GM12801 (cell line): ENCODE data around the gene VAT1.

Experiments
- TF ChIP-seq, protein P1 (sequence below): IDR thresholded peaks from one replicate; pipeline ENCODE4 v1.5.1; 2011; ENCODE audit warnings: control low read depth; ENCODE audit not compliant: insufficient read length; ENCODE audit errors: extremely low read depth

VAT1 gene

DNA sequence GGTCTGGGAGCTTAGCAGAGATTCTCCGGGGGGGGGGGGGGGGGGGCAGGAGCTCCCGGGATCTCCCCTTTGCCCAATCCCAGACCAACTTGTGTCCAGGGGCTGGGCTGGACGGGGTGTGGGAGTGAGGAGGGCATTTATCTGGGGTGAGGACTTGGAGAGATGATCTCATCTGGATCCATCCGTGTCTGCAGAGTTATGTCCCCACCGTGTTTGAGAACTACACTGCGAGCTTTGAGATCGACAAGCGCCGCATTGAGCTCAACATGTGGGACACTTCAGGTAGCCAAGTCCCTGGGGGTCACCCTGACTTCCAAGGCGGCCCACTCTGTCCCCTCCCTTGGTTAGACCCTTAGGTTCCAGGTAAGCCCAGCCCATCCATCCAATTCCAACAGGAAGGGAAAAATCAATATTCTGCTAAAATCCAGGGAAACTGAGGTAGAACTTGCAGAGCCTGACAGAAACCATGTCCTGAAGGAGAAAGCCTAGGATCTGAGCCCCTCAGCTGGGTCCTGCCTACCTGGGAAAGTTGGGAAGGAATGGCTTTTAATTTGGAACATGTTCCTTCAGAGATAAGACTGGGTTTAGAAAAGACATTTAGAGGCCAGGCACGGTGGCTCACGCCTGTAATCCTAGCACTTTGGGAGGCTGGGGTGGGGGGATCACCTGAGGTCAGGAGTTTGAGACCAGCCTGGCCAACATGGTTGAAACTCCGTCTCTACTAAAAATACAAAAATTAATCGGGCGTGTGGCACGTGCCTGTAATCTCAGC lies 3.8 kb upstream of the VAT1 start:
- TF ChIP-seq, protein P1, sequence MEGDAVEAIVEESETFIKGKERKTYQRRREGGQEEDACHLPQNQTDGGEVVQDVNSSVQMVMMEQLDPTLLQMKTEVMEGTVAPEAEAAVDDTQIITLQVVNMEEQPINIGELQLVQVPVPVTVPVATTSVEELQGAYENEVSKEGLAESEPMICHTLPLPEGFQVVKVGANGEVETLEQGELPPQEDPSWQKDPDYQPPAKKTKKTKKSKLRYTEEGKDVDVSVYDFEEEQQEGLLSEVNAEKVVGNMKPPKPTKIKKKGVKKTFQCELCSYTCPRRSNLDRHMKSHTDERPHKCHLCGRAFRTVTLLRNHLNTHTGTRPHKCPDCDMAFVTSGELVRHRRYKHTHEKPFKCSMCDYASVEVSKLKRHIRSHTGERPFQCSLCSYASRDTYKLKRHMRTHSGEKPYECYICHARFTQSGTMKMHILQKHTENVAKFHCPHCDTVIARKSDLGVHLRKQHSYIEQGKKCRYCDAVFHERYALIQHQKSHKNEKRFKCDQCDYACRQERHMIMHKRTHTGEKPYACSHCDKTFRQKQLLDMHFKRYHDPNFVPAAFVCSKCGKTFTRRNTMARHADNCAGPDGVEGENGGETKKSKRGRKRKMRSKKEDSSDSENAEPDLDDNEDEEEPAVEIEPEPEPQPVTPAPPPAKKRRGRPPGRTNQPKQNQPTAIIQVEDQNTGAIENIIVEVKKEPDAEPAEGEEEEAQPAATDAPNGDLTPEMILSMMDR = no peak

DNA sequence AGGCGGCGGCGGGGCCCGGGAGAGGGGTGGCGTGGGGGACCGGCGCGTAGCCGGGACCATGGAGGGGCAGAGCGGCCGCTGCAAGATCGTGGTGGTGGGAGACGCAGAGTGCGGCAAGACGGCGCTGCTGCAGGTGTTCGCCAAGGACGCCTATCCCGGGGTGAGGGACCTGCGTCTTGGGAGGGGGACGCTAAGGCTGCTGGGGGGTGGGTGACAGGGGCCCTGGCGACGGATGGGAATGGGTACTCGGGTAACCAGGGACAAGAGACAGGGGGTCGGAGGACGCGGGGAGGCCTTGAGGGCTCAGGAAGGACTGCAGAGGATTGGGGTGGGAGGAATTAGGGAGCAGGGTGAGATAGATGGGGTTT lies 3.1 kb upstream of the VAT1 start:
- TF ChIP-seq, protein P1 = no peak

DNA sequence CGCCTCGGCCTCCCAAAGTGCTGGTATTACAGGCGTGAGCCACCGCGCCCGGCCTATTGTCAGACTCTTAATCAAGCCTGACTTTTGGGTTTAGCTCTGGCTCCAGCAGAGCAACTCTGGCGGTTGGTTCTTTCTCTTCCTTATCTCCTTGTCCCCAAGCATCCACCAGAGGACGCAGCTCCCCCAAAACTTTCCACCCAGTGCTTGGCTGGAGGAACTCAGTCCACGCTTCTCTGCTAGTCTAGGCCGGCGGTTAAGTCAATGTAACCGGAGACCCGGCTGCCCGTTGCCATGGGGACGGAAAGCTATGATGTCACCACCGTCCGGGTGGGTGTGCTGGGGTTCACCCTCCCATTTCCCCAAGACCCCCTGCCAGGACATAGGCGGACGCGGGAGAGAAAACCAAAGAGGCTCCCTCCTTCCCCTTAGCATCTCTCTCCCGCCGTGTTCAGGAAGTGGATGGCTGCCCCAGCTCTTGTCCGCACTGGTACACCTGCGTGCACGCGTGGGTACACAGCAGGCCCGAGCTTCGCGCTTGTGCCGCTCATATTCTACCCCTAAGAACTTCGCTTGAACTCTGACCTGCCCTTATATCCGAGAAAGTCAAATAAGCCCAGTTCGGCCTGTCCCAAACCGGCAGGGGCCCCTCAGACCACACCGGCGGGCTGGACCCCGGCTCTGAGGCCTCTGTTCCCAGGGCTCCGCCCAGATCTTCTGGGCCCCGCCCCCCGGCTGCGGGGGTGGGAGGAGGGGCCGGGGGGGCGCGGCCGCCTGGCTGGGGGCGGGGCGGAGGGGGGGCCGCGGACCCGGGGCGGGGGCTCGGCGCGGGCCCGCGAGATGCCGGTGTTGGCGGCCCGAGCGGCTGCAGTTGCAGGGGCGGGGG lies 2.5 kb upstream of the VAT1 start, which contains the start of gene RND2:
TSS of gene RND2 (plus strand) at position 825 of the 883 bp plus-strand sequence. CDS start 117 bp downstream, outside the sequence.
- TF ChIP-seq, protein P1 = no peak

DNA sequence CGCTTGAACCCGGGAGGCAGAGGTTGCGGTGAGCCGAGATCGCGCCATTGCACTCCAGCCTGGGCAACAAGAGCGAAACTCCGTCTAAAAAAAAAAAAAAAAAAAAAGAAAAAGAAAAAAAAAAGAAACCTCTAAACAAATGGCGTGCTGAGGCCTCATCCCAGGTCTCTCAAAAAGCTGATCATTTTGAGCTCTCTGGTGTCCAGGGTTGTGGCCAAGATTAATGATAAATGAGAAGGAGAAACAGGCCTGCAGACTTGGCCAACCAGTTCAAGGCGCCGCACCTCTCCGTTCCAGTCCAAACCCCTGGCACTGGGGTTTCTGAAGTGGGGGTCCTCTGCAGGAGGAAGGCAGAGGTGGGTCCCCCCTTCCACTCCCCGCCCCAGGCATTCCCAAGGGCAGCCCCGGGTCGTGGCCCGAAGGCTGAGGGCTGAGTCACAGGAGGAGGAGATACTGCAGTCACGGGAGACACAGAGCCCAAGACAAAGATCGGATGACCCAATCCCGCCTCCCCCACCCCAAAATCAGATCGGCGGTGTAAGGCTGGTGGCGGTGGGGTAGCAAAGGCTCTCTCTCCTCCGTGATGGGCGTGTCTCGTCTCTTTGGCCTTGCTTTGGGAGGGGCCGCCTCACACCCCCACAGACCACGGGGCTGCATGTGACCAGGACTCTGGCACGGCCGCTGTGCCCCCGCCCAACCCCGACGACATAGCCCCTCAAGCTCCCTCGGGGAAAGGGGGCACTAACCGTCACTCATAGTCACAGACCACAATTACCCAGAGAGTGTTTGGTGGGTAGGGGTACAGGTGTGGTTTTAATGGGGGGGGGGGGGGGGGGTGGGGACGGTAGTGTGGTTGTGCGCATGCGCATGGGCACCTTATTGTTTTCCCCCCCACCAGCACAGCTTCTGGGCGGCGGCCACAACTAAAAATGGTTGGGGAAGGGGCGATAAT lies 1.1 kb downstream of the VAT1 start:
- TF ChIP-seq, protein P1 = no peak

DNA sequence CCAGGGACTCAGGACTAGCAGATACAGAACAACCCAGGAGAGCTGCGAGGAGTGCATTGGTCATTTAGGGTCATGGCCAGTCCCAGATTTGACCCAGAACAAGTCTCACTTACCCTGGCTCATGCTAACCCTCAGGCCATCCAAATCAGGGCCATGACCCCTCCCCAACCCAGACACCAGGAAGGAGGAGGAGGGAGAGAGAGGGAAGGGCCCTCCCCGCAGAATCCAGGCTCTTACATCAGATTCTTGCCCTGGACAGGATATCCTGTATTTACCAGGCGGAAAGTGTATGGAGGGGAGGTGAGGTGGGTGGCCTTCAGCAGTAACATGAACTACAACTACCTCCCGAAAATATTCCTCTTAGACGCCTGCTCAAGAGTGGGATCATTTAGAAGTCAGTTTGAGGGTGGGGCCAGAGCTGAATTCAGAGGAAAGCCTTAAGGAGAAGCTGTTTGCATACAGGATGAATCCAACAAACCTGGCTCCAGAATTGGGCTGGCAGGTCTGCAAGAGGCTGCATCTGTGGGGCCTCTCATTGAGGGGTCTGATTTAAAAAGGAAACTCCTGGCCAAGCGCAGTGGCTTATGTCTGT lies 2.1 kb downstream of the VAT1 start:
- TF ChIP-seq, protein P1 = no peak

DNA sequence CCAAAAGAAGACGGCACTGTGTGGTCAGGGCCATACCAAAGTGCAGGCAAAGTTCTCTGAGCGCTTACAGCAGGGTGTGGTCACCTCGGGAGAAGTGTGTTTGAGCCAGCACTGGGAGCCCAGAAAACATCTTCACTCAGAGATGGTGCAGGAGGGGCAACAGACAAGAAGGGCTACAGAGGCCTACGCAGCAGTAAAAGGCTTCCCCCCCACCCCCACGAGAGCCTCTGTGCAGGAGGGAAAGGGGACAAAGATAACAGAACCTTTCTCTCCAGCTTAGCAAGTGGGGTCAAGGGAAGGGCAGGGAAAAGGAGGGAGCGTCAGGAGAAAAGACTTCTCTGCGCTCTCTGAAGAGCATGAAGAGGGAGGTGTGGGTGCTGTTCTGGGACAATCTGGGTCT lies 2.8 kb downstream of the VAT1 start:
- TF ChIP-seq, protein P1 = no peak
